Measurements from ENCODE around the gene LRRC36. TPM values are rescaled to one million over a fixed set of nuclear protein-coding genes. Genes with fewer than 3 reads are reported as not detected.
A peak's percentile ranks its signal among the peaks of the same experiment; 100 is the strongest.

LRRC36 gene
- polyA plus RNA-seq, 3 donors, result 0.65 to 3.2 (median 1.8) TPM

DNA sequence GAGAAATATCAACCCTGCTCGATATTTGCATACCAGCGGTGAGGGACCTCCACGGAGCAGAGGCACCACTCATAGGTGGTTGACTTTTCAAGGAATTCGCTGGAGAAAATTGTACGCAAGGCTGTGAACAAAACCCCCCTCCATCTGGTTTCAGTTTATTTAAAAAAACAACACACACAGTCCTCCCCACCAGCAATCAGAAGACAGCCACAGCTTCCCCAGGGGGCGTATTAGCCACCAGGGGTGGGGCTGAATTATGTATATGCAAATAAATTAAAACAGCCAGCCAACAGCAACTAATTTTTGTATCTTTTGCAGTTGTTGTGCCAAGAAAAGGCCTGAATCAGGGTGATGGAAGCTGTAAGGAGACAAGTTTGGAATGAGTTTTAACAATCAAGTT, 98.4 kb downstream of the LRRC36 start:
- Histone ChIP-seq H3K4me2 (replicated peaks; ENCODE audit: extremely low read depth, low read length, poor library complexity, severe bottlenecking) (no peak overlapping the region), H3K79me2 (ENCODE audit: insufficient read depth, low read length) (no peaks in the 10 kb centered on the region), H3K4me1 (ENCODE audit: control insufficient read depth in 1 of 2, insufficient read depth in 2 of 2, low read length in 2 of 2) (peaks cover 1% of the 10 kb centered on the region in 2 donors), H3K36me3 (replicated peaks in 1 of 2; ENCODE audit: control insufficient read depth in 1 of 2, insufficient read depth in 2 of 2, low read length in 2 of 2) (no peaks in the 10 kb centered on the region), H2AFZ (ENCODE audit: insufficient read depth, low read depth, low read length, poor library complexity, severe bottlenecking) (no peak overlapping the region), H4K20me1 (ENCODE audit: insufficient read depth, low read length) (peaks cover 18% of the 10 kb centered on the region), H3K27me3 (ENCODE audit: control insufficient read depth in 2 of 2, insufficient read depth in 2 of 2, low read length in 2 of 2) (peaks cover 14 to 38% of the 10 kb centered on the region in 2 donors), H3K9ac (ENCODE audit: insufficient read depth, low read length, poor library complexity, severe bottlenecking) (no peak overlapping the region), H3K4me3 (replicated peaks in 1 of 3; ENCODE audit: low read depth in 2 of 3, low read length in 3 of 3) (no peak overlapping the region), H3K27ac (ENCODE audit: low read depth in 1 of 2, low read length in 2 of 2) (no peak overlapping the region), H3K9me3 (replicated peaks in 1 of 2; ENCODE audit: control insufficient read depth in 1 of 2, insufficient read depth in 1 of 2, low read length in 2 of 2) (peaks cover 0 to 9% of the 10 kb centered on the region in 2 donors)
- H3K27ac Mint-ChIP-seq, result no peak overlapping the region
- peak overlapping the region in 1 of 2 donors; percentile 26 for H3K4me3 Mint-ChIP-seq
- H3K36me3 Mint-ChIP-seq, result peaks cover 4 to 5% of the 10 kb centered on the region in 2 donors
- DNase-seq, result no peak
- intact Hi-C loops (cut with micrococcal nuclease), result loop anchor here in 1 of 2 donors (5.0 kb wide), 1 partner anchor 42 kb away; no protein-coding TSS in a partner anchor
- H3K9me3 Mint-ChIP-seq, result peaks cover 0 to 10% (median 1%) of the 10 kb centered on the region in 7 donors
- WGBS (ENCODE audit: insufficient coverage), result 80% methylated on average over 1 of the region's 6 CpGs
- peaks cover under 1% of the 10 kb centered on the region for H3K4me1 Mint-ChIP-seq
- peaks cover 34 to 54% (median 39%) of the 10 kb centered on the region in 3 donors for H3K27me3 Mint-ChIP-seq (ENCODE audit: low read depth in 3 of 3)
- TF ChIP-seq CTCF (IDR thresholded peaks at IDR 0.05), result no peak

DNA sequence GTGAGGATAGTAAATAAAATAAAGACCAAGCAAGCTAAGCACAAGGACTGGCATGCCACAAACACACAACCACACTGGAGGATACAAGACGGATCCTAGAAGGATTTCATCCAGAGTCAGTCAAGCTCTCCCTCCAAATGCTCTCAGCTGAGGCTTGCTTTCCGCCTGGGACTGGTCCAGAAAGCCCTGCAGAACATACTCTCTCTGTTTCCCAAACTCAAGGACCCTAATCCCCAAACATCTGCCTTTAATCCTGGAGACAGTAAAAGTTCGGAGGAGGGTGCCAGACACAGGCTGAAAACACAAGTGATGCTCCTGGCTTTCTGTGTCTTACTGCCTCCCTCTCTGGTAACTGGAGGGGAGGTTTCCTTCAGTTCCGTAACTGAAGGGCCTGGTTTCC, 99.0 kb downstream of the LRRC36 start:
- H3K9ac ChIP-seq (ENCODE audit: insufficient read depth, low read length, poor library complexity, severe bottlenecking), result no peak overlapping the region
- no peaks in the 10 kb centered on the region for H3K79me2 ChIP-seq (ENCODE audit: insufficient read depth, low read length)
- H3K4me2 ChIP-seq (replicated peaks; ENCODE audit: extremely low read depth, low read length, poor library complexity, severe bottlenecking), result no peak overlapping the region
- peak overlapping the region in 1 of 7 donors; percentile 50 for H3K27ac Mint-ChIP-seq
- peaks cover 23% of the 10 kb centered on the region for H4K20me1 ChIP-seq (ENCODE audit: insufficient read depth, low read length)
- WGBS (ENCODE audit: insufficient coverage), result 93% methylated on average over 3 of the region's 4 CpGs
- DNase-seq, result no peak
- H3K4me3 Mint-ChIP-seq, result peak overlapping the region in 1 of 2 donors; percentile 26
- no peak overlapping the region for H3K27ac ChIP-seq (ENCODE audit: low read depth in 1 of 2, low read length in 2 of 2)
- peaks cover 0 to 14% (median 1%) of the 10 kb centered on the region in 7 donors for H3K9me3 Mint-ChIP-seq
- H3K36me3 ChIP-seq (replicated peaks in 1 of 2; ENCODE audit: control insufficient read depth in 1 of 2, insufficient read depth in 2 of 2, low read length in 2 of 2), result no peaks in the 10 kb centered on the region
- H3K9me3 ChIP-seq (replicated peaks in 1 of 2; ENCODE audit: control insufficient read depth in 1 of 2, insufficient read depth in 1 of 2, low read length in 2 of 2), result peaks cover 0 to 9% of the 10 kb centered on the region in 2 donors
- peaks cover 6% of the 10 kb centered on the region in 2 donors for H3K4me1 ChIP-seq (ENCODE audit: control insufficient read depth in 1 of 2, insufficient read depth in 2 of 2, low read length in 2 of 2)
- H3K27me3 Mint-ChIP-seq (ENCODE audit: low read depth in 3 of 3), result peaks cover 39 to 59% (median 43%) of the 10 kb centered on the region in 3 donors
- H3K36me3 Mint-ChIP-seq, result peaks cover 4 to 5% of the 10 kb centered on the region in 2 donors
- intact Hi-C loops (cut with micrococcal nuclease), result loop anchor here in 1 of 2 donors (5.0 kb wide), 1 partner anchor 42 kb away; no protein-coding TSS in a partner anchor
- no peak overlapping the region for H3K4me3 ChIP-seq (replicated peaks in 1 of 3; ENCODE audit: low read depth in 2 of 3, low read length in 3 of 3)
- peaks cover 19 to 43% of the 10 kb centered on the region in 2 donors for H3K27me3 ChIP-seq (ENCODE audit: control insufficient read depth in 2 of 2, insufficient read depth in 2 of 2, low read length in 2 of 2)
- H3K4me1 Mint-ChIP-seq, result peaks cover 5% of the 10 kb centered on the region
- no peak for TF ChIP-seq CTCF (IDR thresholded peaks at IDR 0.05)
- no peak overlapping the region for H2AFZ ChIP-seq (ENCODE audit: insufficient read depth, low read depth, low read length, poor library complexity, severe bottlenecking)
